HepG2 (cell line): ENCODE data around the gene CSK.

ENCODE experiments used
- ZNF431 ChIP-seq: sonication (generic); formaldehyde crosslinking; IDR thresholded peaks from 2 replicates; pipeline ENCODE4 v1.9.0; 2022; ENCODE audit warnings: missing genetic modification reagents, low read depth, mild to moderate bottlenecking, borderline replicate concordance
- ZNF552 ChIP-seq: sonication (generic); formaldehyde crosslinking; IDR thresholded peaks from 2 replicates; pipeline ENCODE4 v1.9.0; 2022; ENCODE audit warnings: missing genetic modification reagents, mild to moderate bottlenecking, borderline replicate concordance
- ZNF615 ChIP-seq: sonication (generic); formaldehyde crosslinking; IDR thresholded peaks from 2 replicates; pipeline ENCODE4 v1.5.0; 2020; ENCODE audit warnings: mild to moderate bottlenecking, missing genetic modification reagents, borderline replicate concordance

DNA sequence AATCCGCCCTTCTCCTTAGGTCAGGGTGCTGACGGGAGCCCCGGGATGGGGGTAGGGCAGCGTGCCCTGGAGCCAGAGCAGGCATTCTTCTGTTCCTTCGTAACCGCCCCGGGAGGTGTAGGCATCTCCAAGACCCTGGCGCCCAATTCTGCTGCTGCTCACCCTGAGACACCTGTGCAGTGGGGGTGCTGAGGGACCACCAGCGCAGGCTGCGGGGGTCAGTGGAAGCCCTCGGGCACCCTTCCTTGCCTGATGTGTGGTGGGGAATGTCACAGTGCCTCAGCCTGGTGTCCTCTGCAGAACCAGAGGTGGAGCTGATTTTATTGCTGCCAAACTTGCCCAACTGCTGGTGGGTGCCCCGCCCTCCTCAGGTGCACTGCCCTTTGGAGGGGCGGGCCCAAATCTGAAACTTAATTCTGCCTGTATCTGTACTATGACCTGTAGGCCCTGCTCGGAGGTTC is 7.3 kb downstream of the CSK start:
- TF ChIP-seq ZNF615 (CRISPR knock-in tag) (no peak), ZNF431 (CRISPR knock-in tag) (no peak), ZNF552 (CRISPR knock-in tag) (no peak)
